GM23338 (cell line): ENCODE data around the gene CELF4.

Experiments
- CREB1 ChIP-seq: fragments of 250-450 bp; sonication (Bioruptor Pico); IDR thresholded peaks from 2 replicates; pipeline ENCODE4 v1.5.0; 2020; ENCODE audit warnings: low read depth, mild to moderate bottlenecking, moderate library complexity
- EZH2 ChIP-seq: fragments of 200-600 bp; sonication (generic); IDR thresholded peaks from one replicate; pipeline ENCODE4 v1.8.0; 2017; ENCODE audit warnings: antibody characterized with exemption, mild to moderate bottlenecking, low read depth; ENCODE audit not compliant: unreplicated experiment
- EZH2phosphoT487 ChIP-seq: fragments of 200-600 bp; sonication (generic); IDR thresholded peaks from one replicate; pipeline ENCODE4 v1.8.1; 2018; ENCODE audit warnings: antibody characterized with exemption; ENCODE audit not compliant: unreplicated experiment
- JUNB ChIP-seq: IDR thresholded peaks from one replicate; pipeline ENCODE4 v1.6.1; 2016; ENCODE audit warnings: antibody characterized with exemption; ENCODE audit not compliant: unreplicated experiment
- NANOG ChIP-seq: IDR thresholded peaks from 2 replicates; pipeline ENCODE4 v1.6.1; 2016; ENCODE audit warnings: antibody characterized with exemption, borderline replicate concordance
- POLR2AphosphoS5 ChIP-seq: IDR thresholded peaks from 2 replicates; pipeline ENCODE4 v1.6.1; 2016; ENCODE audit warnings: antibody characterized with exemption, low read depth
- STAT1 ChIP-seq: IDR thresholded peaks from one replicate; pipeline ENCODE4 v1.6.1; 2016; ENCODE audit warnings: antibody characterized with exemption; ENCODE audit not compliant: unreplicated experiment
- TF ChIP-seq, protein P1 (sequence below), 2 experiments: fragments of 200-600 bp in 1 of 2; sonication (generic) in 1 of 2; conservative IDR thresholded peaks; 2 replicates each; pipeline versions ENCODE4 v1.5.1 to v1.6.1; 2016 to 2017; ENCODE audit warnings: antibody characterized with exemption in 2 of 2, low read depth in 2 of 2, mild to moderate bottlenecking in 2 of 2, moderate library complexity in 1 of 2
- TF ChIP-seq, protein P2 (sequence below): IDR thresholded peaks from one replicate; pipeline ENCODE4 v1.6.1; 2018; ENCODE audit warnings: antibody characterized with exemption; ENCODE audit not compliant: unreplicated experiment
- TF ChIP-seq, protein P3 (sequence below): IDR thresholded peaks from 2 replicates; pipeline ENCODE4 v1.6.1; 2016; ENCODE audit warnings: antibody characterized with exemption

DNA sequence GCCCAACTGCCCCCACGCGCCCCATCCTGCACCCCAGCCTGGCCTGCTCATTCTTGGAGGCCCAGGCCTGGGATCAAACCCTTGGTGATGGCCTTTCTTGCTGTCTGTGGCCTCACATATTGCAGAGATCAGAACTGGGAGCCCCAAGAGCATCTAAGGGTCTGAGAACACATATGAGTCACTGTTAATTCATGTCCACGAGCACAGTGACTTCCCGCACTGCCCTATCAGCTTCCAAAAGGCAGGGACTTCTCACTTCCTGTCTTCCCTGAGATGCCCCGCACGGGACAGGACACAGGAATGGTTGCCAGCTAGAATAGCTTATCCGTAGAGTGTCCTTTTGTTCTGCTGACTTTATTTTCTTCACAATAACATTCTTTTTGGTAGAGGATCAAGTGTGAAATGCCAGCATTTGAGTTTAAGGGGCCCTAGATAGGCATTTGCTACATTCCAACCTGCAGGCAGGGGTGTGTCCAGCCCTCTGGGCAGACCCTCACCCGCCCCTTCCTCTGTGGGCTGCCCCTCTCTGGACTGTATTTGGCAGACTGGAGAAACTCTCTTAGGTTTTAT, 21.1 kb upstream of the CELF4 start:
- TF ChIP-seq, protein P1, sequence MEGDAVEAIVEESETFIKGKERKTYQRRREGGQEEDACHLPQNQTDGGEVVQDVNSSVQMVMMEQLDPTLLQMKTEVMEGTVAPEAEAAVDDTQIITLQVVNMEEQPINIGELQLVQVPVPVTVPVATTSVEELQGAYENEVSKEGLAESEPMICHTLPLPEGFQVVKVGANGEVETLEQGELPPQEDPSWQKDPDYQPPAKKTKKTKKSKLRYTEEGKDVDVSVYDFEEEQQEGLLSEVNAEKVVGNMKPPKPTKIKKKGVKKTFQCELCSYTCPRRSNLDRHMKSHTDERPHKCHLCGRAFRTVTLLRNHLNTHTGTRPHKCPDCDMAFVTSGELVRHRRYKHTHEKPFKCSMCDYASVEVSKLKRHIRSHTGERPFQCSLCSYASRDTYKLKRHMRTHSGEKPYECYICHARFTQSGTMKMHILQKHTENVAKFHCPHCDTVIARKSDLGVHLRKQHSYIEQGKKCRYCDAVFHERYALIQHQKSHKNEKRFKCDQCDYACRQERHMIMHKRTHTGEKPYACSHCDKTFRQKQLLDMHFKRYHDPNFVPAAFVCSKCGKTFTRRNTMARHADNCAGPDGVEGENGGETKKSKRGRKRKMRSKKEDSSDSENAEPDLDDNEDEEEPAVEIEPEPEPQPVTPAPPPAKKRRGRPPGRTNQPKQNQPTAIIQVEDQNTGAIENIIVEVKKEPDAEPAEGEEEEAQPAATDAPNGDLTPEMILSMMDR (conservative IDR thresholded peaks at IDR 0.05; ENCODE audit: low read depth in 2 of 2) = no peak
- no peak for TF ChIP-seq EZH2
- TF ChIP-seq EZH2phosphoT487 = no peak
- TF ChIP-seq POLR2AphosphoS5 = no peak
- TF ChIP-seq, protein P2, sequence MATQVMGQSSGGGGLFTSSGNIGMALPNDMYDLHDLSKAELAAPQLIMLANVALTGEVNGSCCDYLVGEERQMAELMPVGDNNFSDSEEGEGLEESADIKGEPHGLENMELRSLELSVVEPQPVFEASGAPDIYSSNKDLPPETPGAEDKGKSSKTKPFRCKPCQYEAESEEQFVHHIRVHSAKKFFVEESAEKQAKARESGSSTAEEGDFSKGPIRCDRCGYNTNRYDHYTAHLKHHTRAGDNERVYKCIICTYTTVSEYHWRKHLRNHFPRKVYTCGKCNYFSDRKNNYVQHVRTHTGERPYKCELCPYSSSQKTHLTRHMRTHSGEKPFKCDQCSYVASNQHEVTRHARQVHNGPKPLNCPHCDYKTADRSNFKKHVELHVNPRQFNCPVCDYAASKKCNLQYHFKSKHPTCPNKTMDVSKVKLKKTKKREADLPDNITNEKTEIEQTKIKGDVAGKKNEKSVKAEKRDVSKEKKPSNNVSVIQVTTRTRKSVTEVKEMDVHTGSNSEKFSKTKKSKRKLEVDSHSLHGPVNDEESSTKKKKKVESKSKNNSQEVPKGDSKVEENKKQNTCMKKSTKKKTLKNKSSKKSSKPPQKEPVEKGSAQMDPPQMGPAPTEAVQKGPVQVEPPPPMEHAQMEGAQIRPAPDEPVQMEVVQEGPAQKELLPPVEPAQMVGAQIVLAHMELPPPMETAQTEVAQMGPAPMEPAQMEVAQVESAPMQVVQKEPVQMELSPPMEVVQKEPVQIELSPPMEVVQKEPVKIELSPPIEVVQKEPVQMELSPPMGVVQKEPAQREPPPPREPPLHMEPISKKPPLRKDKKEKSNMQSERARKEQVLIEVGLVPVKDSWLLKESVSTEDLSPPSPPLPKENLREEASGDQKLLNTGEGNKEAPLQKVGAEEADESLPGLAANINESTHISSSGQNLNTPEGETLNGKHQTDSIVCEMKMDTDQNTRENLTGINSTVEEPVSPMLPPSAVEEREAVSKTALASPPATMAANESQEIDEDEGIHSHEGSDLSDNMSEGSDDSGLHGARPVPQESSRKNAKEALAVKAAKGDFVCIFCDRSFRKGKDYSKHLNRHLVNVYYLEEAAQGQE = no peak
- TF ChIP-seq JUNB = no peak
- no peak for TF ChIP-seq CREB1
- TF ChIP-seq STAT1 = no peak
- no peak for TF ChIP-seq NANOG
- TF ChIP-seq, protein P3, sequence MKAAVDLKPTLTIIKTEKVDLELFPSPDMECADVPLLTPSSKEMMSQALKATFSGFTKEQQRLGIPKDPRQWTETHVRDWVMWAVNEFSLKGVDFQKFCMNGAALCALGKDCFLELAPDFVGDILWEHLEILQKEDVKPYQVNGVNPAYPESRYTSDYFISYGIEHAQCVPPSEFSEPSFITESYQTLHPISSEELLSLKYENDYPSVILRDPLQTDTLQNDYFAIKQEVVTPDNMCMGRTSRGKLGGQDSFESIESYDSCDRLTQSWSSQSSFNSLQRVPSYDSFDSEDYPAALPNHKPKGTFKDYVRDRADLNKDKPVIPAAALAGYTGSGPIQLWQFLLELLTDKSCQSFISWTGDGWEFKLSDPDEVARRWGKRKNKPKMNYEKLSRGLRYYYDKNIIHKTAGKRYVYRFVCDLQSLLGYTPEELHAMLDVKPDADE = no peak
